Limb (tissue), 2 donors: ENCODE results near the gene ZNF175.
"Not testable (repeated sequence)": the region's sequence is repeated elsewhere in the genome, so short reads cannot be mapped to it uniquely, and the experiment has no call there.

Experiments
- DNase-seq, 2 donors: peaks; one replicate each; pipeline ENCODE4 v3.0.0-alpha.2; 2016; ENCODE audit errors: extremely low spot score in 2 of 2

Gene ZNF175

DNA sequence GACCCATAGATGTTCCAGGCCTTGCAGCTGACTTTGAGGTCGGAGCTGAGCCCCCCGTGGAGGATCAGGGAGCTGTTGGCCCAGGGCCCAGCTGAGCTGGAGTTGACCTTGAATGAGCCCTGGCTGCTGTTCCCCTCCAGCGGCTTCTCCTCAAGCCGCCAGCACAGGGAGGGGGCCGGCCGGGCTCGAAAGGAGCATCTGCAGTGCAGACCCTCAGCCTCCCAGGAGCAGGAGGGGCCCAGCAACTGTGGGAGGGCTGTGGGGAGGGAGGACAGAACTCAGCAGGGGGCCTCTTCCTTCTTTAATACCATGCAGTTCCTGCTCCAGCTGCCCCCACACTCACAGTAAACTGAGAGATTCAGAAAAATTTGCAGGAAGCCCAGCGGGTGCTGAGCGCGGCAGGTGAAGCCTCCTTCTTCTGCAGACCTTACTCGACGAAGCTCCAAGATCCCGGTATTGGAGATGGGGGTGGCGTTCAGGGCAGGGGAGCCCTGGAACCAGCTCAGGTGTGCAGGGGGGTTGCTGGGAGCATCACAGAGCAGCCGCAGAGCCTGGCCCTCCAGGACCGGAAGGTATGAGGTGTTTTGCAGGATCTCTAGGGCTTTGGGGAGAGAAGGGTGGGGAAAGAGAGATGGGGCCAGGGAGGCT, 56.5 kb downstream of the ZNF175 start:
- DNase-seq, result no peak

DNA sequence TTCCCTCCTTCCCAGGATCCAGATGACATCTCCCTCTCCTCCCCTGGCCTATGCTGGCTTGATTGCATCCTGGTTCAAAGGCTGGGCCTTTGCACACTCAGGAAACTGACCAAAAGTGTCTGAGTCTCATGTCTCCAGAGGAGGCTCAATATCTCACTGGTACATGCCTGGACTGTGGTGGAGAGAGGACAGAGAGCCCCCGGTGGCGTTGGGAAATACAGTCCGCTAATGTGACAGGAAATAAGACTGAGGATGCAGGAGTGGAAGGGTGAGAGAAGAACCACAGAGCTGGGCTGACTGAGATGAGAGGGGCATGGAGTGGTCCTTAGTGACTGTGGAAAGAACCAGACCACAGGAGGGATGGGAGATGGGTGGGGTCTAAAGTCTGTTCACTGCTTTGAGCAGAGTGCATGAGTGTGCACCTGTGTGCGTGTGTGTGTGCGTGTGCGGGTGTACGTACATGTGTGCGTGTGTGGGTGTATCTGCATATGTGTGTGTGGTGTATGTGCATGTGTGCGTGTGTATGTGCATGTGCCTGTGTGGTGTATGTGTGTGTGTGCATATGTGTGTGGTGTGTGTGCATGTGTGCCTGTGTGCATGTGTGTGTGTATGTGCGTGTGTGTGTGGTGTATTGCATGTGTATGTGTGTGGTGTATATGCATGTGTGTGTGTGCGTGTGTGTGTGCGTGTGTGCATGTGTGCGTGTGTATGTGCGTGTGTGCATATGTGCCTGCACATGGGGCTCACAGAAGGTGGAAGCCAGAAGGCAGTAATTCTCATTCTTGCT, 57.3 kb downstream of the ZNF175 start:
- DNase-seq, result no peak

GRCh38 chr19:51630315-51630714, 59.2 kb downstream of the ZNF175 start, which contains the start of gene SIGLEC5:
Gene SIGLEC5 (minus strand): TSS chr19:51630401. CDS start chr19:51630335, 66 bp downstream.
- DNase-seq, result not testable (repeated sequence)

GRCh38 chr19:51632126-51632525, 61.0 kb downstream of the ZNF175 start:
- DNase-seq, result no peak

DNA sequence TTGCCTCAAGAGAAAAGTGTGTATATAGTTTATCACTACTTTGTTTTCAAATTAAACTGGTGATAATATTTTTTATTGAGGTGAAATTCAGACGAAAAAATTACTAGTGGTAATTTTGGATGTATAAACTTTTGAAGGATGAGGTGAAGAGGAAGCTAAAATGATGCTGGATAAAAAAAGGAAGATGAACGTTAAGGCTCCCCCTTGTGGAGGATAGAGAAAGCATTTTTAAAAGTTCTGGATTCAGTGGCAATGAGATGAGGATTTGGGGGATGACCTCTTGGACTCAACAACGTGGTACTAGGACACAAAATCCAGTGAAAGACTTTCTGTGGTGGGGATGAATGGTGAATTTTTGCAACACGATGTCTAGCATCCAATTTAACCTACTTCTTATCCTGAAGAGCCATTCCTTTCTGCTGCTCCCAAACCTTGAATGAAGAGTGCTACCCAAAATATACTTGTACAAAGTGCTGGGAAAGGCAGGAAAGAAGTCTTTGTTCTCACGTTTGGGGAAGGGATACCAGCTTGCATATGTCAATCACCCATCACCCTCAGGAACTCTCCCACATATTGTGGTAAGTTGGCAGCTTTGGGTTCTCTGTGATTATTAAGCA, 66.4 kb downstream of the ZNF175 start:
- no peak for DNase-seq

DNA sequence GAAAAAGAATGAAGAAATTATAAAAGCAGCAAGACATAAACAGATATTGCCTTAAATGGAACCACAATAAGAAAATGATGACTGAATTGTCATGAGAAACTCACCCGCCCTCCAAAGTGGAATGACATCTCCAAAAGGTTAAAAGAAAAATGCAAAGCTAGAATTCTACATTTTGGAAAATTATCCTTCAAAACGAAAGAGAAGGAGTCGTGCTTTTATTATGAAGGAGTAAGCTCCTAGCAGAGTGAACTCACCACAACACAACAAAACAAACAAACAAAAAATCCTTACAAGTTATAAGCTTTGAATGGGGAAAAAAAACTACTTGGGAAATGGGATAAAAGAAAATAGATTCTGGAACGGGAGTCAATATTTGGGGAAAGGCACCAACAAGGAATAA, 68.8 kb downstream of the ZNF175 start:
- DNase-seq, result no peak

GRCh38 chr19:51640386-51640785, 69.3 kb downstream of the ZNF175 start:
- DNase-seq, result no peak

GRCh38 chr19:51641648-51642047, 70.6 kb downstream of the ZNF175 start:
- no peak for DNase-seq
